Umbilical cord (tissue), 2 donors: ENCODE measurements around the gene ULK4. TPM values are rescaled to one million over a fixed set of nuclear protein-coding genes. Genes with fewer than 3 reads are reported as not detected.
"Not testable (repeated sequence)": the region's sequence is repeated elsewhere in the genome, so short reads cannot be mapped to it uniquely, and the experiment has no call there.

Experiments used
- DNase-seq: peaks from one replicate; pipeline ENCODE4 v3.0.0-alpha.2; 2015; ENCODE audit warnings: low spot score
- total RNA-seq: library from RNA; depleted of rRNA; stranded (reverse); fragments of >200 nt; gene quantifications from one replicate; pipeline ENCODE4 v1.2.3, GENCODE V29; 2014; ENCODE audit warnings: low replicate concordance; ENCODE audit not compliant: insufficient read depth

The ULK4 gene
- total RNA-seq, 1 donor from 2014 or later = 76.8 TPM

- DNase-seq = peak; percentile 21
Observed at GRCh38 chr3:41580274-41580959, 381.5 kb downstream of the ULK4 start.

GRCh38 chr3:41579861-41580260 lies 382.0 kb downstream of the ULK4 start:
- no peak for DNase-seq

DNA sequence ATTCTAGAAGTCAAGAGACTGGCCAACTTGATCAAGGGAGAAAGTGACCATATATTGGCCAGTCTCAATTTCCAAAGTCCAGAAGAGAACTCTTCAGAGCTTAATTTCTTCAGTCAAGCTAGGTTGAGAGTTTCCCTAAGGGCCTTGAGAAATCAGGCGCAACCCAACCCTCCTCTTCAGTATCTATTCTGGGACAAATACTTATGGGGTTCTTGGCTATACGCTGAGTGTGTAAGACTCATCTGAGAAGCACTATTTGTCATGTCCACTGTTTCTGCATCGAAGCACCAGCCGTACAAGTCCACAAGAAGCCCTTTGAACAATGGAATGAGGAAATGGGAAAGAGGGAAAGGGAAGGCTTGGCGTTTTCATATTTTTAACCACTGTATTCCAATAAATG lies 383.1 kb downstream of the ULK4 start:
- no peak for DNase-seq

GRCh38 chr3:41575724-41576123 lies 386.2 kb downstream of the ULK4 start:
- no peak for DNase-seq

GRCh38 chr3:41574900-41575299 lies 387.0 kb downstream of the ULK4 start:
- DNase-seq = no peak

- no peak for DNase-seq
Observed at GRCh38 chr3:41573591-41573990, 388.3 kb downstream of the ULK4 start.

DNA sequence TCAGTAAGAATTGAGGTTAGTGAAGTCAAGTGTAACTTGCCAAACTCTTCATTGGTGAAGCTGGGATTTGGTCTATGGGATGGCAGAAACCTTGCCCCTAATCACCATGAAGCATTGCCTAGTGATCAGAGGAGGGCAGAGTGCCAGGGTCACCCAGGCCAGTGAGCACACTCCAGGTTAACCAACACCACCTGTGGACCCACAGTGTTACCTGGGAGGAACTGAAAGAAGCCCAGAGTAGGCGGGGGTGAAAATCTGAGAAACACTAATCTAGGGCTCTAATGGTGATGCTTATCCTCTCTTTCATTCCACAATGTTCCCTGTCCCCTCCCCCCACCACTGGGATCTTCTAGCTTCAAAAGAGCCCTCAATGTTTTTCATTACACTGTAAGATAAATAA lies 389.8 kb downstream of the ULK4 start:
- DNase-seq = no peak

- no peak for DNase-seq
Observed at GRCh38 chr3:41569632-41570305, 392.1 kb downstream of the ULK4 start.

DNA sequence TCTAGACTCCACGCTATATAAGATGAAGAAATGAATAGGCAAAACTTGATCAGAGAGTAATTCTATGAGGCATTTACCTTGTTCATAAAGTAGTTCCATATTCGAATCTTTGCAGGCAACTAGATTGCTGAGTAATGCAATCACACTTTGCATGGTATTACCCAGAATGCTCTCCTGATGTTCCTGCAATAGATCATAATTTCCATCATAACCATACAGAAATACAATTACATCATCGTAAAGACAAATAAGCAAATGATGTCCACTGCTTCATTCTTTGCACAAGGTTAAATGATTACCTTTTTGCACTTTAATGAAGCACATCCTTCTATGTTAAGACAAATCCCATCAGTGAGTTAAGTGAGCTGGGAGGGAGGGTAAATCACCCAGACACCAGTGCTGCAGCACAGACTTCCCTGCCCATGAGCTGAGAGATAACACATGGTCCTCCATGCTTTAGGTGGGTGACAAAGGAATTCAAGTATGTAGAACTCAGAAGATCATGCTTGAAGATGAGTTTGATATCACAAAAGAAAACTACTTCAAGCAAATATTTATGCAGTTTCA lies 395.9 kb downstream of the ULK4 start:
- no peak for DNase-seq

GRCh38 chr3:41565003-41565402 lies 396.9 kb downstream of the ULK4 start:
- DNase-seq = no peak

- not testable (repeated sequence) for DNase-seq
Observed at GRCh38 chr3:41556245-41556644, 405.7 kb downstream of the ULK4 start.

DNA sequence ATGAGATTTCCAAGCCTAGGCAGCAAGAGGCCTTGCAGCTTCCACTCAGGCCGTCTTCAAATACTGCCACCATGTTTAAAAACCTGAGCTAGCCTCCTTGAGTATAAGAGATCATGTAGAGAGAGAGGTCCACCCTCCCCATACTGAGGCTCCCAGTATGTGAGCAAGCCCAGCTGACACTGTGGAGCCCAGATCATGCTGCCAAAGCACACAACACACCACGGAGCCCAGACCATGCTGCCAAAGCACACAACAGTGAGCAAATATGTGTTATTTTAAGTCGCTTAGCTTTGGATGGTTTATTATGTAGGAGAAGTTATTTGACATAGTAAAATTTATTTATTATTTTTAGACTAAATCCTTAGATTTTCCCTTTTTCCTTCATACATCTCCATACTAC lies 428.9 kb downstream of the ULK4 start:
- DNase-seq = no peak

- DNase-seq = no peak
Observed at GRCh38 chr3:41526995-41527573, 434.8 kb downstream of the ULK4 start.

DNA sequence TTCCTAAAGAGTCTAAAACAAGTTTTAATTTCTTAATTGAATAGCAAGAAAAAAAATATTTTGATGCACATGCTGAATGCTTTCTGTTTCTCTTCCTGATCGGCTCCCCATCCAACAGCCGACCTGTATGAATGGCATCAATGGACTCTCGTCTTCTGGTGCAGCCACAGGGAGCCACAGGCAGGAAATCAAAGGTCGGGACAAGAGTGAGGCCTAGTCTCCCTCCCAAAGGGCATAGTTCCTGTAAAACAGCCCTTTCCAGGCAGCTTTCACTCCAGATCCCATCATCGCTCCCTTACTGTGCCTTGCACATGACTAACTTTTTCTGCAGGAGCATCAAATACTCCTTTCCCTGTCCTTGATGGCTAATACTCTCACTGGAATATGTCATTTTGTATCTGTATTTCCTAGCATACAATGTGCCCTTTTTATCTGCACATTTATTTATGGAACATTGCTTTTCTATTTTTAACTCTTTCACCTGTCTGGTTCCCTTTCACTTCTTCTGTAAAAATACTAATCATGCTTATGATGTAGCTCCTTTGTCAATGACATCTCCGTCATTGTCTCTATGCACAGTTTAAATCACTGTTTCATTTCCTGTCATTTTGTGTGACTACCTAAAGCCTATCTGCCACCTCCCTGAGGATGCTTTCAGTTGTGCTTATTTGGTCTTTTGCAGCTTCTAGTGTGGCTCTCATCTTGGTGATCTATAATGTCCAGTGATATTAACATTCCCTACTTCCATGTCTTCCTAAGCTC lies 436.4 kb downstream of the ULK4 start:
- no peak for DNase-seq

DNA sequence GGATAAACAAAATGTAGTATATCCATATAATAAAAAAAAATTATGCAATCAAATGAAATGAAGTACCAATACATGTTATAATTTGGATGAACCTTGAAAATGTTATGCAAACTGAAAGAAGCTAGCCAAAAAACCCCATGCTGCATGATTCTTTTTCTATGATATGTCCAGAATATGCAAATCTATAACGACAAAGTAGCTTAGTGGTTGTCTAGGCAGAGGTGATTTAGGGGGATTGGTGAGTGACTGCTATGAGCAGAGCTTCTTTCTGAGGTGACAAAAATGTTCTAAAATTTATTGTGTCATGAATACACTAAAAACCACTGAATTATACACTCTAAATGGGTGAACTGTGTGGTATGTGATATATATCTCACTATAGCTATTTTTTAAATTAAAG lies 438.0 kb downstream of the ULK4 start:
- DNase-seq = no peak

DNA sequence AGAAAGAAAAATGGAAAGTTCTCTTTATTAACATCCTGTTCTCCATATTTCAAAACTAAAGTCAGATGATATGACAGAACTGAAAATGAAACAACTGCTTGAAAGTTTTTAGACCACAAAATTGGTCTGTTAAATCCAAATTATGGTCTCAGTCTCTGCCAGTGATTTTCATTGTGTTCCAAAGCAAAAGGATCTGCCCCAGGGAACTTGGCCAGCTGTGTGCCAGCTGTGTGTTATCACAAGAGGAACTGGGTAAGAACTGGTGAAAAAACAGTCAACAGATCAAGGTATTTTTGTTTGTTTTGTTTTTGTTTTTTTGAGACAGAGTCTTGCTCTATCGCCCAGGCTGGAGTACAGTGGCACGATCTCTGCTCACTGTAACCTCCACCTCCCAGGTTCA lies 439.3 kb downstream of the ULK4 start:
- DNase-seq = no peak

- no peak for DNase-seq
Observed at GRCh38 chr3:41521010-41521655, 440.8 kb downstream of the ULK4 start.

- DNase-seq = no peak
Observed at GRCh38 chr3:41519746-41520145, 442.2 kb downstream of the ULK4 start.

DNA sequence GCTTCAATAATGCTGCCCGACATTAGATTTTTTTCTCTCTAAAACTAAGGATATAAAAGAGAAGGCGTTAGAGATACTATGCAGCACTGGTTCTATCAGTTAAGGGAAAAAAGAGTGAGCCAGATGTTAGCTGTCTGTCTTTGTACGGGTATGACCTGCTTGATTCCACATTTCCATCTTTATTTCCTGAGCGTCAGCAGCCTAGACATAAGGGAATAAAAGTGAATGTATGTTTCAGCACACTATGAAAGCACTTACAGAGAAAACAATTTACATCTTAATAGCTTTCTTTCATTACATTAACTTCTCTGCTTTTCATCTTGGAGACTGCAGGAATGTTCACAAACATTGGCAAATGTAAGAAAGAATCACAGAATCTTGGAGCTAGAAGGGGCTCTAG lies 443.3 kb downstream of the ULK4 start:
- DNase-seq = no peak

DNA sequence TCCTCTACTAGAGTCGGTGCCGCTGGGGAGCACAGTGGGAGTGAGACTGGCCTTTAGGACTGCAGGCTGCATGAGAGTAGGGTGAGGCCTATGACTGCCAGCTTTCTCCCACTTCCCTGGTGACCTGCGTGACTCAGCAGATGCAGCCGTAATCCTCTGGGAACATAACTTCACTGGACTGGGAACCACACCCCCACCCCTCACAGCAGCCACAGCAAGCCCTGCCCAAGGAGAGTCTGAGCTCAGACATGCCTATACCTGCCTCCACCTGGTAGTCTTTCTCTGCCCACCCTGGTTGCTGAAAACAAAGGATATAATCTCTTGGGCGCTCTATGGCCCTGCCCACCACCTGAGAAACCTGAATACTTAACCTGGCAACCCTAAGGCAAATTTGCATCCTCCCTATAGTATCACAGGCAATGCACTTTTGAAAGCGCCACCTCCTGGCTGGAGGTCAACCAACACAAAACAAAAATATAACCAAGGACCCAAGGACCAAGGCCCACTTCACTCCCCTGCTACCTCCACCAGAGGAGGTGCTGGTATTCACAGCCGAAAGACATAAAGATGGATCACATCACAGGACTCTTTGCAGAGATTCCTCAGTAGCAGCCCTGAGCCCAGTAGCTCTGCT lies 453.7 kb downstream of the ULK4 start:
- no peak for DNase-seq
